NCI-H2081 (cell line): Measurements from ENCODE around the gene GPR55.
A peak's percentile ranks its signal among the peaks of the same experiment; 100 is the strongest.

Experiments used
- DNase-seq, 2 experiments: peaks; one replicate each; lab custom pipeline; 2025; lab: John Stamatoyannopoulos, UW

Gene GPR55

DNA sequence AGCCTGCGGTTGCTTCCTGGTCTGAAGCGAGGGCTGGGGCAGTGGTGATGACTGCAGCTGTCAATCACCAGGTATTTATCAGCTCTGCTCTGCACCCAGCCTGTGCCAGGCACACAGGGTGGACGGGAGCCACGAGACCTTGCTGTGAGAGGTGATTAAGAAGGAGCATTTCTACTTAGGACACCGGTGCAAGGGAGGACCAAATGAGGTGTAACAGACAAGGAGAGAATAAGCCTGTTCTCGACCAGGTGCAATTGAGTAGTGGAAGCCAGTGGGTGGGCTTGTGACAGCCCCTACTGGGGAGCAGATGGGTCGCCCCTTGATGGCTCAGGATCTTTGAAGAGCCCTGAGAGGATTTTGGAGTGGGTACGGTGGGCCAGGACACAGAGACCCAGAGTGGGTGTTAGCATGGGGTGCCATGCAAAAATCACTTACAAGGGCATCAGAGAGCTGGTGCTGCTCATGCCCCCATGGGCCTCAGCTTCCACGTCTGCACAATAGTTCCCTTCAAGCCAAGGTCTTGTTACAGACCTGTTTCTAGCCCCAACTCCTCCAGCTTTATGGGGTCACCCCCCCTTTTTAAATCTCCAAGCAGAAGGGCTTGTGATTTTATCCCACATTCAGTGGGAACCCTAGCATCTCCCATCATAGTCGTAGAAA is 24.6 kb downstream of the GPR55 start:
- no peak for DNase-seq

DNA sequence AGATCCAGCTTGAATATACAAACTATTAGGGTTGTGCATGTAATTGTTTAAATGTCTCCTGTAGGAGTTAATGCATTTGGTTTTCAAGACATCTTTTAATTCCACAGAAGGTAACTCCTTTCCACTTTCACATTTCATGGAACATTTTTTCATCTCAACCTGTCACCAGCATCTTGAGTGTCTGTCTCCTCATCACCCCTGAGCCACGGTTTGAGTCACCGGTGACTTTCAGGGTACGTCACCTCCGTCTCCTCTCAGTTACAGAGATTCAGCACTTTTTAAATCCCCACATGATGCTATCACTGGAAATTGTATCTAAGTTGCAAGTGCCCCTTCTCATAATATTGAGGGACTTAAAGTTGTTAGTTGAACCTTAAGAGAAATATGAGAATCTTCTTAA is 25.3 kb downstream of the GPR55 start:
- DNase-seq: no peak

DNA sequence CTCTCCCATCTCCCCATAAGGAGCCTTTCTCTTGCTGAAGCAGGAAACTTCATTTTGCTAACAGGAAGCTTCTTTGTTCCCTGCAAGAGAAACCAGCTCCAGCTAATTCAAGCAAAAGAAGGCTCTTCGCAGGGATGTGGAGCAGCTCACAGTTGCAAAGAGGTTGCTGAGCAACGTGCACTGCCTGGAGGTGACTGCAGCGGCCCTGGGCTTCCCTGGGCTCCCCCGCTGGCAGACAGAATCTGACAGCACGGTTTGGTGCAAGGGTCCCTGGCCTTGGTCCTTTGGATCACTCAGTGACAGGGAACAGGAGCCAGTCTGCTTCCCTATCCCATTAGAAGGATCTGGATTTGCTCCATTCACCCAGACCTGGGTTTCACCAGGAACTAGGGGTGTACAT is 25.8 kb downstream of the GPR55 start:
- no peak for DNase-seq

DNA sequence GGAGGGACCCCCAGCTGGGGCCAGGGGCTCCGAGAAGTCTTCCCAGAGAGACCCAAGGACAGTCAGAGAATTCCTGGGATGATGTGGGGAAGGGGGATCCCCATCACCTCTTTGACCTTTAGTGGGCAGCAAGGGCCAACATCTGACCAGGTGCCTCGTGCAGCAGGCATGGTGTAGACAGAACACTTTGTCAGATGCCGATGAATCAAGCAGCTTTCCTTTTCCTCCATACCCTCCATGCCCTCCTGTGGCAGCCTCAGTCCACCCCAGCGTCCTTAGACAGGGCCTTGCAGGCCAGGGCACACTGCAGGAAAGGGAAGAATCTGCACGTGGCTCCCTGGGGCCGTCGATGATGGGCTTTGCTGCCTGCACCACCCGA is 26.3 kb downstream of the GPR55 start:
- no peak for DNase-seq

DNA sequence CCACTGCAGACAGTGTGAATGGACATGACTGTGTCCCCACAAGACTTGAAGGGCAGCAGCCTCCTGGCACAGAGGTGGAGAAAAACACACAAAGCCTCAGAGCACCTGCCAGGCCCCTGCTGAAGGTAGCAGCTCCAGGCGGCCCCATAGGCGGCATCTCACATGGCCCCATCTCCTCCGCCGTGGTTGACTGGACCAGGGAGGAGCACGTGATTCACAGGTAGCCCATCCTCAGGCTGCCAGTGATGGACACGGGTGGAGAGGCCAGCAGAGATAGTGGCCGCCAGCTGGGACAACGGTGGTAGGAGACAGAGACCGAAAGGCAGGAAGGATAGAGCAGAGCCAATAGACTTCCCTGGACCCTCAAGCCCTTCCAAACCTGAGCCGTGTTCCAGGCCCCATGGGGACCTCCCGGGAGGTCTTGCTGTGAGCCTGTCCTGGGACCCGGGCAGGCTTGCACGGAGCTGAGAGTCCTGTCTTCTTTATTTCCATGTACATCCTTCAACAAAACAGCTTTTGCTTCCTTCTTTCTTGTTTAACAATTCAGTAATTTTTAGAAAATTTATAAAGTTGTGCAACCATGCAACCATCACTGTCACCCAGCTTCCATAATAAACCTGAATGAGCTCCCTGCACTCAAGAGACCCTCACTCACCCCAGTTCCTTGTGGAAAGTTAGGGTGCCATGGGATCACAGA is 26.9 kb downstream of the GPR55 start:
- DNase-seq: no peak

DNA sequence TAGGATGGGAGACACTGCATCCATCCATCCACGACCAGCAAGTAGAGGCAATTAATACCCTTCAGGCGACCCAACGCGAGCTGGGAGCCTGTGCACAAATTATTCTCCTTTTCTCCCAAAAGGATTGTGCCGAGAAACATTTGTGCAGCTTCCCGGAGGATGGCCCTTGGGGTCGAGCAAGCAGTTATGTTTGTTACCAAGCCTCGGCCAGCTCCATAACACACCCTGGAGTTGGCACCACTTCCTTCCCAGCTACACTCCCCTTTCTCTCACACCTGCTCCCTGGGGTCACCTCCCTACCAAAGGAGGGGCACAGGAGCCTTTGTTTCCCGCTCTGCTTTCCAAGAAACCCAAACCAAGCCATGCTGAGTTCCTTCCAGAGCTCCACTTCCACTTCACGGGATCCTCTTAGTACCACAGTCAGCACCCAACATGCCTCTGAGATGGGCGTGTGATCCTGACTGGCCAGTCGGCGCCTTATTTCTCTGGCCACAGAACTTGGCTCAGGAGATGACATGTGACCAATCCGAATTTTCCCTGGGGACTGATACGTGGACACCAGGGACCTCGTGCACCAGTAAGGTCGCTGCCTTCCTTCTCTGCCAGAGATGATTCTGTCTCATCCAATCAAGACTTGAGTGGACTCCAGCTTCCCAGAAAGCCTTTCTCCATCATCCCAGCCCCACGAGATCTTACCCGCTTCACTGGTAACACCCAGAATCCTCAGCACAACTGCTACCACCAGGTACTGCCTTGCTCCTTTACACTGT is 28.5 kb downstream of the GPR55 start:
- DNase-seq: no peak

DNA sequence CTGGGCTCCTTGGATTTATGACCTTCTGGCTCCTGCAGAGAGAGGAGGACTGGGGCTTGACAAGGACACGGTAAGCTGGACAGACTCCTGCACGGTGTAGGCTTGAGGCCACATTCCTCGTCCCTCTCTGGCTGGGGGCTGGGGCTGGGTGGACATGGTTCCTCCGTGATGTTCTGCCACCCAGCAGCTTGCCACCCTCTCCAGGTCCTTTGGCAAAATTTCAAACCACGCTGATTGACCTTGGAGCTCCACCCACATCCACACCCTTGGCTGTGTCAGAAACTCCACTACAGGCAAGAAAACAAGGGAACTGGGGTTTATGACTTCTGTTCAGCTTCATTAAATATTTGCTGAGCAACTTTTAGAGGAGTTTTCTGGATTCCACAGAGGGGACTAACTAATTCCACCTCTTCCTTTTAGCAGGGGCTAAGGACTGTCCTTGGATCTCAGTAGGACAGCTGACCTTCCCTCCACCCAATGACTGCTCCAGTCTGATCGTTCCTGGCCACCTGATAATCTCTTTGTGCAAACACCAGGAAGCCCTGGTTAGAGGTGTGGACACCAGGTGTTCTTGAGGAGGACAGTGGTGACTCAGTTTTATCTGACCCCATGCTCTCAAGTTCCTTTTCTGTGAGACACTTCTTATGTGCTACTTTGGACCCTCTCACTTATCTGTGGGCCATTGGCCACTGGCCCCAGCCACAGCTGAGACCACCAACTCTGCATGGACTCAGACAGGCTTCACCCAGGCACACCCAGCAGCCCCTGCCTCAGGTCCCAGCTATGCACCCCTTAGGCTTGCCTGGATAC is 29.3 kb downstream of the GPR55 start:
- no peak for DNase-seq

DNA sequence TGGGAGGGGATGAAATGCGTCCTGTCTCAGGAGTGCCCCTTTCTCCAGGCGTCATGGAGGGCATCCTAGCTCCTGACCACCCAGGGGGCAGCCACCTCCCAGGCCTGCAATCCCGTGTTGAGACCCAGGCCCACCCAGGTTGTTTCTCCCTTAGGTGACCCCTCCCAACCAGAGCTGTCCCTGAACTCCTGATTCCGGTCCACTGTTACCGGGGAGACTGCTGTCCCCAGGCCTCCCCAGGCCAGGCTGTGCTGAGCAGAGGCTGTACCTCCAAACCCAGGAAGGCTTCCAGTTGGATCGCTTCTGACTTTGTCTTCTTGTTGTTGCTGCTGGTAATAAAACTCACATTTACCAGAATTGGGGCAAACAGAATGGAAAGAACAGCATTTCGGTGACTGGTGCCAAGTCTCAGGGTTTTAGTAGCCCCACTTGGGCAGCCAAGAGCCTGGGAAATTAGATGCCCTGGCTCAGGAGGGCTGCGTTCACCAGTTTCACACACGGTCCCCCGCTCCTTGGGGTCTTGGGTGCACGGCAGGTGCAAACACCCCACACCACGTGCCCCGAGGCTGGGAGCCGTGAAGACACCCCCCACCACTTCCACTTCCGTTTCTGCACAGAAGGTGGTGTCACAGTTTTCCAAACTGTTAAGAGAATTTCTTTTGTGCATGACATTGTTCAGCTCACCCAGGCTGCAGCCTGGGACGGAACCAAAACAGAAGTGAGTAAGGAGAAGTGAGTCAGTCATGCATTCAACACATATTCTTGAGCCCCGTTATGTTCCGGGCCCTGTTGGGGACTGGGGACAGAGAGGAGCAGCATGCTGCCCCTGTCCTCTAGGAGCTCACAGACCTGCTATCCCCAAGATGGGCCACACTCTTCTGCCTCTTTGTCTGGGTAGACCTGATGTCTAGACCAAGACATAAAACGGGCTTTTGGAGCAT is 30.9 kb downstream of the GPR55 start:
- no peak for DNase-seq

DNA sequence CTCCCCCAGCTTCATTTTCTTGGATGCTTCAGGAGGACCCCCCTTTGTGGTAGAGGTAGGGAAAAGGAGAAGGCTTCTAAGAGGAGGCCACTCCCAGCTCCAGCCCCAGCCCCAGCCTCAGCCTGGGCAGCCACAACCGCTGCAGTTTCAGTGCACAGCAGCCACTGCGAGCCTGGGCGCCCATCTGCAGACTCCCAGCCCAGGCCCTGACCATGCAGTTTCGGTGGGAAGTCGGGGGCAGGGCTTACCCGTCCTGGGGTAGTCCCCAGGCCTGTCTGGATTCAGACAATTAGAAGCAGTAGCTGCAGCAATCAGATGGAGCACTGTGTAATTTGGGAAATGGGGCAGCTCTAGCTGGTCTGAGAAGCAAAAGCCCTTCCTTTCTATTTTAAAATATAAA is 31.7 kb downstream of the GPR55 start:
- no peak for DNase-seq

DNA sequence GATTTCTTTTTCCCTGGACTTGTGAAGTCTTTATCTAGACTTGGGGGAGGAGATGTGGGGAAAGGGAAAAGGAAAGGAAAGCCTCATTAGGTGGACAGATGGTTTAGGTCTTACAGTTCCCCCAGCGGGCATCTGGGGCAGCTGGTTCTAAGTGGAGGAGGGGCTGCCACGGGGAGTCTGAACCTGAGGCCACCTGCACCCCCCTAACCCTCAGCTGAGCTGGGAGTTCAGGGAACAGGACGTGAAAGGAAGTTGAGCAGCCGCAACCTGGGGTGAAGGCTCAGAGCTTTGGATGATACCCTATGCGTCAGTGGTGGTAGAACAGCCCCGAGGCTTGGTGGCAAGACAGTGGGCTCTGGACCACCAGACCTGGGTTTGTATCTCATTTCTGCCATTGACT is 33.5 kb downstream of the GPR55 start:
- no peak for DNase-seq

DNA sequence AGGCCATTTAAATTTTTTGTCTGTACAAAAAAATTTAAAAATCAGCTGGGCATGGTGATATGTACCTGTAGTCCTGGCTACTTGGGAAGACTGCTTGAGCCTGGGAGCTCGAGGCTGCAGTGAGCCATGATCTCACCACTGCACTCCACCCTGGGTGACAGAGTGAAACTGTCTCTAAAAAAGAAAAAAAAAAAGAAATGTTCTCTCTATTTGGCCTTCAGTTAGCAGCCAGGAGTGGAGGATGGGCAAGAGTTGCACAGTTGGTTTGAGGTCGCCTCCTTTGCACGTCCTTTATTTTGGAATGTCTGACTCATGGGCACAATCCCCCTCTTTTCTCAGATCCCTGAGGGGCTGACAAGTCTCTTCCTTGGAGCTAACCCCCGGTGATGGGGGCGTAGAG is 34.0 kb downstream of the GPR55 start:
- no peak for DNase-seq

DNA sequence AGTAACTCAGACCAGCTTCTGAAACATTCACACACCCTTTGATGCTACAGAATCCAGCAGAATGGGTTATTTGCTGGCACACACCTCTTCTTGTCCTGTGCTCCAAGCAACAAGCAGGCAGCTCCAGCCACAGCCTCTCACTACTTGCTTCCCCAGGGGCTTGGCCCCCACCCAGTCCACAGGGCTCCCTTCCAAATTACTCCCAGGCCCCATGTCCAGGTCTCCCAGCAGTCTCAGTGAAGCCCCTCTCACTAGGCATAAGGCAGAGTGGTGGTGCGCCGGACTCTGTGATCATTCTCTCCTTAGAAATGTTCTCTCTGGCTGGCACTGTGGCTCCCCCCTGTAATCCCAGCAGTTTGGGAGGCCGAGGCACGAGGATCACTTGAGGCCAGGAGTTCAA is 34.4 kb downstream of the GPR55 start:
- no peak for DNase-seq

DNA sequence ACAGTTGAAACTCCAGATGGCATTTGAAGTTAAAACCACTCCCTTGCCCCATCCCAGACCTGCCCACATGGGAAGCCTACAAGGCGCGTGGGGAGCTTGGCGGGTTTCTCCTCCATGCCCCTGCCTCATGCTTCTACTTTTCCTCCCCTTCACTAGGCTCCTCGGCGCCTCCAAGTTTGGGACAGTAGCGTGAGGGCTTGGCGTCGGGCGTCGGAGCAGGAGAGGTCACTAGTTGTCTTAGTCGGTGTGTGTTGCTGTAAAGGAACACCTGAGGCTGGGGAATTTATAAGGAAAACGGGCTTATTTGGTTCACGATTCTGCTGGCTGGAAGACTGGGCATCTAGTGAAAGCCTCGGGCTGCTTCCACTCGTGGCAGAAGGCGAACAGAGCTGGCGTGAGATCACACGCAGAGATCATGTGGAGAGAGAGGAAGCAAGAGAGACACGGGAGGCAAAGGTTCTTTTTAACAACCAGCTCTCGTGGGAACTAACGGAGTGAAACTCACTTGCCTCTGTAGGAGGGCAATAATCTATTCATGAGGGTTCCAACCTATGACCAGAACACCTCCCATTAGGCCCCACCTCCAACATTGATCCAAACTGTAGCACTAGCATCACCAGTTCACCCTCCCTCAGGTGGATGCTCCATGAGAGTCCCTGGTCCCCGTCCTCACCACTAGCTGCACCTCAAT is 35.0 kb downstream of the GPR55 start:
- DNase-seq: no peak

DNA sequence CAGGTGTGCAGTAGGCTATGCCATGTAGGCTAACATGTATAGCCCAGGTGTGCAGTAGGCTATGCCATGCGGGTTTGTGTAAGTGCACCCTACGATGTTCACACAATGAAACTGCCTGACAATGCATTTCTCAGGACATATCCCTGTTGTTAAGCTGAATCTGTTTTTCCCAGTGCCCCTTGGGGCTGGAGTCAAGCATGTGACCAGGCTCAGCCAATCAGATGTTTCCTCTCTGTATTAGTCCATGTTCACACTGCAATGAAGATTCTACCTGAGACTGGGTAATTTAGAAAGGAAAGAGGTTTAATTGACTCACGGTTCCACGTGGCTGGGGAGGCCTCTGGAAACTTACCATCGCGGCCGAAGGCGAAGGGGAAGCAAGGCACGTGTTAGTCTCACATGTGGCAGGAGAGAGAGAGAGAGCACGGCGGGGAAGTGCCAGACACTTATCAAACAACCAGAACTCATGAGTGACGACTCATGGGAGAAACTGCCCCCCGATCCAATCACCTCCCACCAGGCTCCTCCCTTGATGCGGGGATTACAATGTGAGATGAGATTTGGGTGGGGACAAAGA is 36.1 kb downstream of the GPR55 start:
- no peak for DNase-seq

DNA sequence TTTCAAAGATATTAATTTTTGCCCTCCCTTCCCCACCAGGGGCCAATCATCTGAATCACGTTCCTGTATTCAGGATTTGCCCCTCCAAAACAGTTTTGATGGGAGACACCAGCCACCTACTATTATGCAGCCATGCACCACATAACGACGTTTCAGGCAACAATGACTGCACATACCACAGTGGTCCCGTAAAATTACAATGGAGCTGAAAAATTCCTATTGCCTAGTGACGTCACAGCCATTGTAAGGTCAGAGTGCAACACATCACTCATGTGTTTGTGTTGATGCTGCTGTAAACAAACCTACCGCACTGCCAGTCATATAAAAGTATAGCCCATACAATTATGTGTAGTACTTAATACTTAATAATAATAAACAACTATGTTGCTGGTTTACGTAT is 37.7 kb downstream of the GPR55 start:
- no peak for DNase-seq

DNA sequence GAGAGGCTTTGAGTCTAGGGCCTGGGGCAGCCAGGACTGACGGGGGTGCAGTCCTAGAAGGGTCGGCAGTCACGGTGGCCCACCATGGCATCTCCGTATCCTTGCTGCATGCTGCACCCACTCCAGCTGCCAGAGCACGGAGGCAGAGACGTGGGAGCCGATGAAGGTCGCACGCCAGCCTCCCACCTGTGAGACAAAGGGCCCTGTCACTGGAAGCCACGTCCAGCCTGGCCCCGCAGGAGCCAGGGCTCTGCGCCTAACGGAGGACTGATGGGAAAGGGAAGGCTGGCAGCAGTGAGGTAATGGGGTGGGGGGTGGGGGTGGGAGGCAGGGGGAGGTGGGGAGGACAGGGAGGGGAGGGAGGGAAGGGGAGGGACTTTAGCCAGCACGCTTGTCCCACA is 38.4 kb downstream of the GPR55 start:
- DNase-seq: no peak

DNA sequence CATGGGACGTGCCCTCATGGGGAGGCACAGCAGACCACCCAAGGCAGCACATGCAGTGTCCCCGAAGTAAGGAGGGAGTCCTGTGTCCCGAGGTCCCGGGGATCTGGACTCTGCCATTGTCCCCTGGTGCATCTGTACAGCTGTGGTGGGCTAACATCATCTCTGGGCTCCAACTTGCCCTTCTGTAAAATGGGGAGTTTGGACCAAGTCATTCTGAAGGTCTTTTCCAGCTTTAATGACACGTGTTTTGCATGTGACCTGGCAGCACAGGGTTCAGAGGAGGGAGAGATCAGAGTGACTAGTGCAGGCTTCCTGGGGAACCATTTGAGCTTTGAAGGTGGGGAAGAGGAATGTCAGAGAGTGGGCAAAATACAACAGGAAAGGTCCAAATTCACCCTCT is 38.8 kb downstream of the GPR55 start:
- no peak for DNase-seq

DNA sequence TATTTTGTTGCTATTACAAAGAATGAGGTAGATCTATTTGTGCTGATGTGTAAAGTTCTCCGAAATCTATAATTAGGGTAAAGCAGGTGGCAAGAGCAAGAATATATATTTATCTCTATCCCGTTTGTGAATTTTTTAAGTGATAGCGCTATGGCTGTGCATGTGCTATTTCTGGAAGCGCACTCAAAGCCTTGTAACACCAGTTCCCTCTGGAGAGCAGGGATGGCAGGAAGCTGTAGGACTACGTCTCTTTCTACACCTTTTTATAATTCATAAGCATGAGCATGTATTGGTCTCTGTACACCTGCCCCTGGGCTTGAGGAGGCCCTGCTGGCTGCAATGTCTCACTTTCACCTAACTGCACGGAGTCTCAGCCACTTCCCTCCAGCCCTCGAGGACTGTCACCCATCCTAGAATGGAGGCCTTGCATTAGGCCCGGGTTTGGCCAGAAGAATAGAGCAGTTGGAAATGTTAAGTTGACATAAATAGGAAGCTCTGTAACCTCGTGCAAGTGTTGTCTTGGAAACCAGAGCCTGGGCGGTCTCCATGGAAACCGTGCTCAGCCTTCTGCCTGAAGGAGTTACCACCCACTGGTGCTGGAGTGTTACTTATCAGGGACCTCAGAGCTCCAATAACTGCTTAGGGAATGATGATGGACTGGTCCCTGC is 39.4 kb downstream of the GPR55 start:
- peak in 1 of 2 experiments; percentile 29 for DNase-seq

DNA sequence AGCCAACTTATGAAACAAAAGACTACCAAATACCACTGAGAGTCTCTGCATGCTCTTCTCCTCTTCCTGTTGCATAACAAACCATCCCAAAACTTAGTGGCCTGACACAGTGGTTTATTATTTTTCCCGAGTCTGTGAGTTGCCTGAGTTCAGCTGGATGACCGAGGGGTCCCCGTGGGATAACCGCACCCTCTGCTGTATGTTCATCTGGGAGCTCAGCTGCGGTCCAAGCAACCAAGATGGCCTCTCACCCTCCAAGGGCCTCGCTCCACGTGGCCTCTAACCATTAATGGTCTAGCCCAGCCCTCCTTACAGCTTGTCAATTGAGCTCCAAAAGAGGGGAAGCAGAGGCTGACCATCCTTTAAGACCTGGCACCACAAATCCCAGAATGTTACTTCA is 43.2 kb downstream of the GPR55 start:
- no peak for DNase-seq

DNA sequence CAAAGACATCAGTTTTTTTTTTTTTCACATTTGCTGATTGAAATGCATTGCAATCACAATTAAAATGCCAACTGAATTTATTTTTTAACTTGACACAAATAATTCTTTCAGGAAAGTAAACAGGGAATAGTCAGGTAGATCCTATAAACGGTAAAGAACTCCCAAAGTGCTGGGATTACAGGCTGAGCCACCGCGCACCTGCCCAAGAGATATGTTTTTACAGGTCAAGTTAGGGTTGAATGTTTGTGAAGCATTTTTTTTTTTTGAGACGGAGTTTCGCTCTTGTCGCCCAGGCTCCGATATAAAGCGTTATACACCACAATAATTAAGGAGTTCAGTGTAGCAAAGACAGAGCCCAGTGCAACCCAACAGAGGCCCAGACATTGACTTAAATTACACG is 45.2 kb downstream of the GPR55 start:
- DNase-seq: no peak
